HG03175 (cell line): ENCODE data around the gene PLCH1.

ENCODE experiments used
- ATAC-seq: cut with Tn5 transposase; IDR thresholded peaks from one replicate; pipeline ENCODE4 v1.9.1; 2021; ENCODE audit warnings: mild to moderate bottlenecking, moderate library complexity; ENCODE audit not compliant: unreplicated experiment

PLCH1 gene

DNA sequence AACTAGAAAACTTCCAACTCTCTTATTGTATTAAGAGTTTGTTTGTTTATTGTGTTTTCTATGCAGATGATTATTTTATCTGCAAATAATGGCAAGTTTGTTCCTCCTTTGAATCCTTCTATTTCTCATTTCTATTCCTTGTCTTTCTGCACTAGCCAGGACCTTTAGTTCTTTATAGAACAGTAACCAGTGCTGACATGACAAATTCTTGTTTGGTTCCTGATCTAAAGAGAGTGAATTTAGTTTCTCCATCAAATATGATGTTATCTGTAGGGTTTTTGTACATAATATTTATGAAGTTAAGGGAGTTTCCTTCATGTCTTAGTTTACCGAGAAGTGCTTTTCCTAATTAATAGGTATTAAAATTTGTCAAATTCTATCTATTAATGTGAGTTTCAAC is 350.6 kb downstream of the PLCH1 start:
- no peak for ATAC-seq

DNA sequence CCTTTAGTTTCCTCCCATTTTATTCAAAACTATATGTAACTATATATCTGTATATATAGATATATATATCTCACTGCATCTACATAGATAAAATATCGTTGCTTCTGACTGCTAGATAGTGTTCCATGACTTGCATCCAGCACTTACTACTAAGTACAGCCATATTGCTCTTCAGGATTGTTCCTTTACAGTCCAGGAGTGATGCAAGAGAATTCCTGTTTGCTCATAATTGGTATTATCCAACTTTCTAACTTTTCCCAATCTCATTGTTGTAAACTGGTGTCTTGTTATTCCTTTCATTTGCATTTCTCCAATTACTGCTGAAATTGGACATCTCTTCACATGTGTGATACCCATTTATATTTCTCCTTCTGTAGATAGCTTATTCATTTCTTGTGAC is 351.6 kb downstream of the PLCH1 start:
- ATAC-seq: no peak

DNA sequence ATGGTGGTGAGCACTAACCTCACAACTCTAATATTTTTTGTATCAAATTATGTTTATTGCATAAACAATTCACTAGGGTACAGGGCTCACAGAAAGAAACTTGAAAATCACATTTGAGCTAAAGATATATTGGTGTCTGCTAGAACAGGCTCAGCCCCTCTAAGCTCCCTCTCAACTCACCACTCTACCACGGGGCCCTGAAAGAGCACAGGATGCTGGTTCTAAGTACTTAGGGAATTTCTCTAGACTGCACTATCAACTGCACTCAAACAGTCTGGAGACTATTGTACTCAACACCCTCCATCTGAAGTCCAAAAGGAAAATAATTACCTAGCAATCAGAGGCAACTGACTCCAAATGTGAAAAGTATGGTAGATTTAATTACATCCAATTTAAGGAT is 352.7 kb downstream of the PLCH1 start:
- no peak for ATAC-seq

DNA sequence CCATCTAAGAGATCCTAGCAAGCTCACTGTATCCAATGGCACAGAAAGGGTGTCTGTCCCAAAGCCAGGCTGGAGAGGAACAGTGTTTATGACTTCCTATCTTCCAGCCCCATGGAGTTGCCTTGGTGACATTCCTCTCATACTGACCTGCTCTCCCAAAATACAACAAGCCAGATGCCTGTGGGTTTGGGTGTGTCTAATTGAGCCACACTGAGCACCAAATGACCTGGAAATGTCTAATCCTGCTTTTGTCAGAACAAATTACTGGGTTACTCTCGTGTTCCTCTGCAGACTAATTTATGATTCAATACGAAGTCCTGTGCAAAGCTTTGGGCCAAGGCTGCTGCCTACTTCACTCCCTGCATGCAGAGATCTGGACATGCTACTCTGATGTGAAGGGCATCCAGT is 353.3 kb downstream of the PLCH1 start:
- ATAC-seq: no peak

DNA sequence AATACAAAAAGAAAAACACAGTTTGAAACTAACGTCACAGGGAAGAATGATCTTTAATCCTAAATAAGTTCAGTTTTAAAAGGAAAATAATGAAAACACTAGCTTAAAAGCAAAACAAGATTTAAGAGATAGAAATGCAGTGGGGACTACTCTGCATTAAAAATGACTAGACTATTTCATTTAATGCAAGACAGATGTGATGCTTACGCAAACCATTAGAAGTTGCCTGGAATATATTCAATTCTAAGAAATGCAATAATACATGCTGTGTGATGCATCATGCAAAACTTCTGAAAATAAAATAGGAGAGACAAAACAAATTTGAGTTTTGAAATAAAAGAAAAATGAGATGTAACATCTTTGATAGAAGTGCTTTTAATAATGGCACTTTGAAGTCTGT is 353.8 kb downstream of the PLCH1 start:
- no peak for ATAC-seq

DNA sequence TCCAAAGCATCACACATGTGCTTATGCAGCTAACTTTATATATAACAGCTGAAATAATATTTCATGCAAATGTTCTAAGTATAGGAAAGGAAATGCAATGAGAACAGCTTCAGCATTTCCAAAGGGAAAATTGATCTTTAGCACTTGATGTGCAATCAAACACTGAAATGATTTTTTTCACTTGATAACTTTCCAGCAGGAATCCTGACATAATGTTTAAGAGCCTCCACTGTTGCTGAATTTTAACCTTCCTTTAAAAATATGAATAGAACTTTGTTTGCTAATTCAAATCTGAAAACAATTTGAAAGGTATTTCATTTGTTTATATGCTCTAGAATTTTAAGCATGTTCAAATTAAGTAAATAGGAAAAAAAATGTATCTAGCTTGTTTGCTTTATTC is 354.5 kb downstream of the PLCH1 start:
- no peak for ATAC-seq

DNA sequence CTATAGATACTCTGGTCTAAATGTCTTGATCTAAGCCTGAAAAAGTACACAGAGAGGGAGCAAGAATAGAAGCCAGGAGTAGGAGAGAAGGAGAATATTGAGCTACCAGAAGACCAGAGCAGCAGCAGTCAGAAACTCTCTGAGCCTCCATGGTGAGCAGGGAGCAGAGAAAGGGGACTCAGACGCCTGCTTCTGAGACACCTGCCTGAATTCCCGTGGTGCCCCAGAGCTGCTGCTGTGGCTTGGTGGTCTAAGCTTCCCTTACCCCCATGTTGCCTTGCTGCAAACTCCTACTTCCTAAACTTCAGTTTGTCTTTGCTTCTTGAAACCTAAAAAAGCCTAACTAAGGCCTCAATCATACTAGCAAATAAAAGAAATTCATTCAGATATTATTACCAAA is 356.5 kb downstream of the PLCH1 start:
- no peak for ATAC-seq

DNA sequence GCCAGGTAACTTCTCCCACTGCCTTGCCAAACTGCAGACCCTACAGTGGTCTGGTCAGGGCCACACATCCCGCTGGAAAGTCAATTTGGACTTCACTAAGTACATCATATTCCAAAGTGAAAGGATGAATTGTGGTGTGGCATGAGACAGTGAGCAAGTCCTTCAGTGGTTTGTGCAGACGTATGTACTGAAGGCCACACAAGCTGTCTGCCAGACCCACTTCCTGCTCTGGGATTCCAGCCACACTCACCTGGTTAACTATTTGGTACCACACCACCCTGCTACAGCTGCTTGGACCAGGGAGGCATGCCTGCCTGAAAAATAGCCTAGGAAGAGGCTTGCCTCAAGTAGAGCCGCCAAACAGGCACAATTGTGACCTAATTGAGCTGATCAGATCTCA is 357.3 kb downstream of the PLCH1 start:
- no peak for ATAC-seq

DNA sequence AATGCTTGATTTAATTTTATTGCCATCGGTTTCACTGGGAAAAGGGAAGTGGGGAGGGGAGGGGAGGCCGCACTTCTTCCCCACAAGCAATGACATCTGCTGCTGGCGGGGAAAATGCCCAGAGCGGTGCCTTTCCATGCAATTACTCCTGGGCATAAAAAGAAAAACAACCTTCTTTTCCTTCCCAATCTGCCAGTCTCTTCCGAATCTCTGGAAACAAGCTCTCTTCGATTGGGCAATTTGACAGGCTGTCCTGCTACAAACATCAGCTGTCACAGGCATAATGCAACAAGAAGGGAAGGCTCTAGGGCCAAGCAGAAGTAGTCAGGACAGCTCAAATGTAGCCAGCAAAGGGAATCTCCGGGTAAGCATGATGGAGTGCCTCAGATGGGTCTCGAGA is 358.0 kb downstream of the PLCH1 start:
- ATAC-seq: no peak

DNA sequence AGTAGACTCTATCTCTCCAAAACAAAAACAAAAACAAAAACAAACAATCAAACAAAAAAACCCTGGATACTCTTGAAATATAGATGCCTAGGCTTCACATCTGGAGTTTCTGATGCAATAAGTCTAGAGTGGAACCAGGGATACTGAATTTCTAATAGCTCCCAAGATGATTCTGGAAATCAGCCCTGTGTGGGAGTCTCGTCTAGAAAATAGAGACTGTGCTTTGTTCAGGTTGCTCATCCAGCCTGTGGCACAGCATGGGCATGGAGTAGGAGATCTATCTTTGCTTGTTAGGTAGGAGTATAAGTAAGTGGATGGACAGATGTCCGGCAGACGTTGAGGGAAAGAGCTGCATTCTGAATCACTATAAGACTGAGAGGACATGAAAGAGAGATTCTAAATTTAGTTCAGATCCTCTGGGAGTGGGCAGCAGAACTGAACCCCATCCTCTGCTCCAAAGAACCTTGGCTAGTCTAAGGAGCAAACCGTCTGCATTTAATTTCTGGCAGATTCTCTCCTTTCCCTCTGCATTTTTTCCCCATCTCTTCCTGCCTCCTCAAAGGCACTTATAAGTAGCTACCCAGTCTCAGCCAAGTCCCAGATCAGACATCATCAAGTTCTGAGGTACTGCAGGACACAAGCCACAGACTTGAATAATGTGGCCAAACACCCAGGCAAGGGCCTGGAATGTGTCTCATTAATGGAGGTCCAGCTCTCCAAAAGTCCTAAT is 358.8 kb downstream of the PLCH1 start:
- no peak for ATAC-seq

DNA sequence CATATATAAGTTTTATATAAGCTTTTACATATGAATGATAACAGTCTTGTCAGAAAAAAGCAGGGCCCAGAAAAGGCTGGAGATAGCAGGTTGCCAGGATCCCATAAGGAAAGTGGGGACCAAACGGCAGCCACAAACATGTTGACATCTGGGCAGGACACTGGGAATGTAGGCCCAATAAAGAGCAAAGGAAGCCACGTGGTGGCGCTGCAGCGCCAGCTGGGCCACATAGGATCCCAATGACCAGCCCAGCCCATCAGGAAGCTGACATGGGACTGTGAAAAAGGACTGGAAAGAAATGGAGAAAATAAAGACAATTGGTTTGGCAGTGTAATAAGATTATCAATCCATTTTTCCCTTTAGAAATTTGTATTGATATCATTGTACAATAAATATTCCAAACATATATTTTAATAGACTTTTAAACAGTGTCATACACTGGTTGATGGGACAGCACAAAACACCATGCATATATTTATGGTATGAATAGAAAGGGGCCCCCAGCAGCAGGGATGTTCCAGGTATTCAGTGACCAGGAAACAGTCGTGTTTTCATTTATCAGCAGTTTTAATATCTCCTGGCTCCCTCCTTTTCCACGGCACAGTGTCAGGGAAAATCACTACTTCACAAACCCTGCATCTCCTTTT is 362.4 kb downstream of the PLCH1 start:
- peak; percentile 52 for ATAC-seq

DNA sequence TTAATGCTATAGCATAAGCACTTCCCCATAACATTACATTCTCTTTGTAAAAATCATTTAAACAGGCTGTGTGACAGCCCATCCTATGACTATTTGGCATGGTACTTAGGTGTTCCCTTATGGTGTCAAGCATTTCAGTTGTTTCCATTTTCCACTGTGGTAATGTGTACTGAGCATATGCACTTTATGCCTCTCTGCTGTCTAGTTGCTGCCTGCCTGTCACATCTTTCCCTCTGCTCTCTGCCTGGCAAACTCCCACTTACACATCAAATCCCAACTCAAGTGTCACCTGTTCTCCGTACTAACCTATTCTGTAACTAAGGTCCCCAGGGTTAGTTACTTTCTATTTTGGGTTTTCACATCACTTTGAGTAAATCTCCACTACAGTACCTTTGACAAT is 367.0 kb downstream of the PLCH1 start:
- no peak for ATAC-seq

DNA sequence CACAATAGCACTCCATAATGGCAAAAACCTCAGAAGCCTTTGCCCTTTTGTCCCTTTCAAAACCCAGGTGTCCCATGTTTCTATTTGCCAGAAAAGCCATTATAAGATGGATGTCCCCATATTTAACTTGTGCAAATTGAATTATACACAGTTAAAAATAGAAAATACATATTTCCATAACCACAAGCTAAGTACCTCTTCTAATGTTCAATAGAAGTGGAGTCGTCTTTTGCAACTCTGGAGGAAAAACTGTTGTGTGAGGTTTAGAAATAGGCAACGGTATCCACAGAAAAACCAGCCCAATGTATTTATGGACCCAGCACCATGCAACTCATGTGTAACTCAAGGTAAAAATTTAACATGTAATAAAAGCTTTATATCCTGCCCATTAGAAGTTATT is 367.8 kb downstream of the PLCH1 start:
- ATAC-seq: no peak

DNA sequence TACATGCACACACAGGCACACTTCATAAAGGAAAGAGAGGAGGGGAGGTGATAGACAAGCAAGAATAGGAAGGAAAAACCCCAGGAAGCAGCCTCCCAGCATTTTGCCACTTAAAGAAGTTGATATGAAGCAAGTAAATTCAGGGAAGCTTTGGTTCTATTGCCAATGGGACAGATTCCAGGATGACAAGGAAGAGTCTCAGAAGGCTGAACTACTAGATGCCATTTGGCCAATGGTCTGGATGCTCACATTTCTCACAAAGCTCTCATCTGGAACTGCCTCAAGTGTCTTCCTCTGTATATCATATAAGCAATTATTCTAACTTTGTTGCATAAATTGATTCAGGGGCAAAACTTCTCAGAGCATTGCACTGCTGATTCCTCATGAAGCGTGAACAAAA is 372.6 kb downstream of the PLCH1 start:
- ATAC-seq: no peak

DNA sequence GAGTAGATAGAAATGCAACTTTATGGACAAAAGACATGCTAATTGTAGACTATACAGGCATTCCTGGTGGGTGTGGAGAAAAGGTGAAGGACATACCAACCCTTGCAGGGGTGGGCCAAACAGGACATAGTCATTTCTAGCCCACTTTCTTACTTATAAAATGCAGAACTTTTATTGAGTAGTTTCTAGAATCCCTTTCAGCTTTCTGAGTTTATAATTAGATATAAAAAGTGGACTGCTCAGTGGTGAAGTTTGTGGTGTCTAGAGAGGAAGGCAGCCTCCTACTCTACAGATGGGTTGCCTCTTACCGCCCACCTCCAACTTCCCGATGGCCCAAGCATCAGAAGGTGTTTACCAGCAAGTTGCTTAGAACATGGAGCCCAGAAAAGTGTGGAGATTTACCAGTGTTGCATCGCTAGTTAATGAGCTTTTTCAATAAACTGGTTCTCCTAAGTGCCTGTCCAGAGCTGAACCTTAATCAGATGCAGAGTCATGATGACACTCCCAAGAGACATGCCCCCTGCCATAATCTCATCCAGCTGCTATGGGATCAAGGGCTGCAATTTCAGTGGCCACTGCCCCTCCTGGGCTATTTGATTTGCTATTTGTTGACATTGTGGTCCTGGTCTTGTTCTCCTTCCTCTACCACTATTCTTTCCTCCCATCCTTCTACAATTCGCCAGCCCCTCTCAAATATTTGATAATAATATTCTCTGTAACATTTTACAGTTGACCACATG is 373.9 kb downstream of the PLCH1 start:
- ATAC-seq: no peak

DNA sequence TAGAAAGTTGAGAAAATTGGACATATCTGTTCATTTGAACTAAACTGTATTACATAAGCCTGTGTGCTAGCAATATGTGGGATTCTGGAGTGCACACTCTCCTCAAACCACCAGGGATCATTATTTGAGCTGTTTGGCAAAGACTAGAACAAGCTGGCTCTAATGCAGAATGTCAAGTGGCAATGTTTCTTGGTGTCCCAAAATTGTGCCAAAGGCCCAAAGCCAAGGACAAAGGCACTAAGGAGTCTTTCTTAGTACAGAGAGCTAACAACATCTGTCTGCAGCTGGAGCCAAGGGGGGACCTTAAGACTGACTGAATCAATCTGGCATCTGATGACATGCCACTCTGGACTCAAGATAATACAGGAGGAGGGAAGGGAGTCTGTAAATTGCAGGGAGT is 374.7 kb downstream of the PLCH1 start:
- ATAC-seq: no peak

DNA sequence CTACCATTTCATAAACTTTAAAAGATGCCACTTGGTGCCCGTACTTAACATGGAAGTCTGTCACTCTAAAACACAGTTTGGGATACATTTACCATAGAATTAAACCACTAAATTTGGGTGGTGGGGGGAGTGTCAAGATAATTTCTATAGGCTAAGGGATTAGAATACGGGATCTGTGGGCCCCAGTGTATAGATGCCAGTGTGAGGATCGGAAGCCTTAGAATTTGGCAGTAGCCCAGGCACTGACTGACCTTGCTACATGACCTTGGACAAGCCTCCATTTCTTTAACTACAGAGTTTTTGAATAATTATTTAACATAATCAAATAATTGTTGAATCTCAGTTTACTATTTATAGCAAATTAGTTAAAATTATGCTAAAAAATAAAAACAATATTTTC is 375.1 kb downstream of the PLCH1 start:
- no peak for ATAC-seq

DNA sequence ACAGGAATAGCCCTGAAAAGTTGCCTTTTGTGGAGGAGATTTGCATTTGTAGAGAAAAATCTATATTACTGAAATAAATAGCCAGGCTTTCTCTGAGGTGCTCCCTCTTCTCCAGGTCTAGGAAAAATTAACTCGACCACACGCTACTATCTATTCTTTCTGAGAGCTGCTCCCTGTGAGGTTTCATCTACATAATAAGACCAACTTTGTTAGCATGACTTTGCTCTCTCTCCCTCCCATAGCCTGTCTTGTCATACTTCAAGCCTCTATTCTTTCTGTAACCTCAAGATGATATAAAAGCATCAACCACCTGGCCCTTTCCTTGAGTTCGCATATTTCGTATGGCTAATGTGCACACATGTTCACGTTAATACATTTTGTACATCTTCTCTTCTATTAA is 375.6 kb downstream of the PLCH1 start:
- ATAC-seq: no peak

DNA sequence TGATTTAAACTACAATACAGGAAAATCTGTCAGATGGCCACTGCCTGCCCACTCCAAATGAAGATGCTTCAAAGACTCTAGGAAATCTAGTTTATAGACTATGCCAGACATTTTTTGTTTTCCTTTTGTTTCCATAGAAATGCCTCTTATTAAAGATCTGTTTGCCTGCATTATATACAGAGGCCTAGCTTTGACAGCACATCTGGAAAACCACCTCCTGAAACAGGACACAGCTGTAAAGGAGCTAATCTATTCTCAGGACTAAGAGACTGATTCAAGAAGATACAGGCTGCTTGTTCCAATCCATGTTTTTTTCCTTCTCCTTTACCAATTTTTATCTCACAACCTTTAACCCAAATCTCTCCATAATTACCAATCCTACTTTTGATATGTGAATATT is 376.1 kb downstream of the PLCH1 start:
- ATAC-seq: no peak

DNA sequence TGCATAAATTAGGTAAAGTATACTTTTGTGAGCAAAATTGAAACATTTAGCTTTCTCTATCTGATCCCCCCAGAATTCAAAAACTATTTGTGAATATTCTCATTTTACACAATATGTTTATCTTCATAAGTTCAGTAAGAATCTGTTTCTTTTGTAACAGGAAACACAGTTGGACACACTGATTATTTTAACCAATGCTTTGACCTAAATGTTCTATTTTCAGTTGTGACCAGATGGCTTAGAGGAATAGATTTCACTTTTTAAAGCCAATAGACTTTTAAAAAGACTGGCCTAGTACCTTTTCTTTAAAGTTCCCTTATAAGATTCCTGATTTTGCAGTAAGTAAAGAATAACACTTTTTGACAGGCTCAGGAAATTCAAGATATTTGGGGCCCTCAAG is 377.4 kb downstream of the PLCH1 start:
- no peak for ATAC-seq

DNA sequence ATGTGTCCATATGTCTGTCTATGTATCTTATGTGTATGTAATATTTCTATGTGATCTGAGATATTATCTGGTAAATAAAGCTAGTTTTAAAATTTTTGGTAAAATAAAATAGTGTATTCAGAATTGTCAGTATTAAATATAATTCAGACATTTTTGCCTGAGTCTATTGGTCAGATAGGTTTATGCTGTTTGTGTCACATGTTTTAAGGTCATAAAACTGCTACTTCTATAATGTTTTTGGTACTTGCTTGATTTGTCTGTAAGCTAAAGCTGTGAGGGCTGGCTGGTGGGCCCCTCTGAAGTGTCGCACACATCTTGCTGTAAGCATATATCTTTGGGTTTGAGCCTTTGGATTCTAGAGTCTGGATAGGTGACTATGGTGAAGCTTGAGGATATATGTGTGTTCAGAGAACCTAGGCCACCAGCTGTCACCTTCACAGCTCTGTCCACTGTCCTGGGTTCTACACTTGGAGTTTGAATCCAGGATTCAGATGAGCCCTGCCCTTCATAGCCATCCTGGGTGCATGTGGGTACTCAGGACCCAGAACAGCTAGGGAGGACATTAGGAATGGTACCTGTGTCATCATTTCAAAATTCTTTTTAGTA is 379.6 kb downstream of the PLCH1 start:
- ATAC-seq: no peak

DNA sequence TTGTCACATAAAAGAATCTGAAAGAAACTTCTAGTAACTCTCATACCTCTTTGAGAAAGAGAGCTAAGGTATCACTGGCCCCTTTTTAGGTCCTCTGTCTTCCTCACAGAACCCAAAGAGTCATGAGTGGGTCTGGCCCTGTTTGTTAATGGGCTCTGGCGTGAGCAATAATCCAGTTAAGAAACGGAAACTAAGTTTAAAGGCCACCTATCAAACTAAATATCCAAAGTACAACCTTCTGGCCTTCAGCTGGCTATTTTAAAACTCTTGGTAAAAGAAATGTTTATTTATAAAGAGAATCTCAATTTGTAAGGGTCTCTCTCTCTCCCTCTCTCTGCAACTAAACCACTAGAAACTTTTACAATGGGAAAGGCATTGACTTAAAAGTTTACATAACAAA is 380.4 kb downstream of the PLCH1 start:
- no peak for ATAC-seq
